ENCODE results near the gene VEZF1.

VEZF1 gene

DNA sequence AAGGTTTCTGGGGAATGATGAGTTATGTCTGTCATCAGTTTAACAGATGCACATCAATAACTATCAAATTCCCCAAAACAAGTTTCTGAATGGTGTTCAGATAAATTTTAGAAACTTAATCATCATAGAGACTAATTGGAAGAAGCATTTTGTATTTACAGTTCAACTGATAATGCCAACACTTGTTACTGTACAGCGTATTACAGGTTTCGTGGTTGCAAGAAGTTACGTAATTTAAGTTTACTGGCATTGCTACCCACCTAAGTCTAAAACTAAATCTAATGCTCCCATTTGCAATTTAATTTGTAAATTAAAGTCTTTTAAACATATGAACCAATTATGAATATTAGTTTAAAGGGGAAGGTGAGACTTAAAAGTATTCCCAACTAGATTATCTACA is 16.0 kb upstream of the VEZF1 start:
- Mint-ChIP-seq H3K27me3 (no peaks in the 10 kb centered on the region), H3K4me3 (peak overlapping the region; percentile 84), H3K9me3 (no peaks in the 10 kb centered on the region), H3K36me3 (ENCODE audit: low read depth) (peaks cover 92% of the 10 kb centered on the region), H3K27ac (peak overlapping the region; percentile 66), H3K4me1 (ENCODE audit: low read depth) (peaks cover 93% of the 10 kb centered on the region)

GRCh38 chr17:58002973-58003372 is 14.9 kb upstream of the VEZF1 start:
- H3K27ac Mint-ChIP-seq: peak overlapping the region; percentile 63
- H3K4me3 Mint-ChIP-seq: peak overlapping the region; percentile 84
- H3K4me1 Mint-ChIP-seq (ENCODE audit: low read depth): peaks cover 89% of the 10 kb centered on the region
- peaks cover 96% of the 10 kb centered on the region for H3K36me3 Mint-ChIP-seq (ENCODE audit: low read depth)
- no peaks in the 10 kb centered on the region for H3K9me3 Mint-ChIP-seq
- H3K27me3 Mint-ChIP-seq: no peaks in the 10 kb centered on the region

- Mint-ChIP-seq H3K27me3 (no peaks in the 10 kb centered on the region), H3K36me3 (ENCODE audit: low read depth) (peaks cover 97% of the 10 kb centered on the region), H3K4me3 (peak overlapping the region; percentile 84), H3K9me3 (no peaks in the 10 kb centered on the region), H3K4me1 (ENCODE audit: low read depth) (peaks cover 90% of the 10 kb centered on the region), H3K27ac (peak overlapping the region; percentile 63)
Measured at GRCh38 chr17:58002154-58002948, 14.3 kb upstream of the VEZF1 start.

DNA sequence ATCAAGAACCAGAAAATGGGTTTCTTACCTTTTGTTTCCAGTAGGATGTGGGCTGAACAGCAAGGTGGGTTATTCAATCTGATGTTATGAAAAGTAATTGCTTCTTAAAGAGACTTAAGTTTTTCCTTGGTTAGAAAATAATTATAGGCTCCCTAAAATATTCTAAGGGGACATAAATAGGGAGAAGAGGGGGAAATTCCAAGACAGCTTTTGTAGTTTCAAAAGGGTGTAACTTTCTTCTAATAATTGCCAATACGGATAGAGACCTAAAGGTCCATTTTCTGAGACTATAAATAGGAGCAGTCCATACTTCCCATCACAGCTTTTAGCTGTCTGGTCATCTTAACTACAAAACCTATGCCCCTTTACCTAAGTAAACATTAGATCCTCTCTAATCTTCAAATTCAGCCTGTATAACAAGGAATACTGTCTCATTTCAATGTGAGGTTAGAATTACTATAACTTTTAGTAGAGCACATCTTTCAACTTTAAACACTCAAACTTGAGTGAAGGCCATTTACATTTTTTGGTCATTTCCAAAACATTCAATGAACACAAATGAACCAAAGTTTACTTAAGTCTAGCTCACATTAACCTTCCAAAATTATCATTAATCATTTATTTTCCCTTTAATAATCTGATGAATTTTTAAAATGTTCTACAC is 13.5 kb upstream of the VEZF1 start:
- Mint-ChIP-seq H3K4me1 (ENCODE audit: low read depth) (peaks cover 92% of the 10 kb centered on the region), H3K9me3 (no peaks in the 10 kb centered on the region), H3K36me3 (ENCODE audit: low read depth) (peaks cover 97% of the 10 kb centered on the region), H3K4me3 (peak overlapping the region; percentile 61), H3K27me3 (no peaks in the 10 kb centered on the region), H3K27ac (no peak overlapping the region)

DNA sequence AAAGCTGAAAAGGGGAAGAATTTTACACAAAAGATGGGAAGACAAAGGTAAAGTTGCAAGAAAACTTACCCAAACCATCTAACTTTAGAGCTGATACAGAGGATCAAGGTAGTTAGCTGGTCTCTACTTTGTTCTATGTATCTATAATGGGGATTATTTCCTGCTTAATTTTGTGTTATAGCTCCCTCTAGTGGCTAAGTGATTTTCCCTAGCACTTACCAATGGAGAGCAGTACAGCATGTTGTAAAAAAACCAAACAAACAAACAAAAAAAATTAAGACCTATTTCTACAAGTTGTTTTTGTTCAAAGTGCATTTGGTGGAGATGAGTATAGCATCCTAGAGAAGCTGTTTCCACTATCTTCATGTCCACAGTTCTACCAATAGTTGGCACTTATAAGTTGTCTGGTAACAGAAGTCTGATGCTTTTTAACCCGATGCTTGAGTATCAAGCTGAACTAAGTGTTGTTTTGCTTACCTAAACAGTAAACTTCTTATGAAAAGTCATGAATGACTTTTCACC is 11.5 kb upstream of the VEZF1 start:
- H3K9me3 Mint-ChIP-seq: no peaks in the 10 kb centered on the region
- H3K4me3 Mint-ChIP-seq: no peak overlapping the region
- H3K36me3 Mint-ChIP-seq (ENCODE audit: low read depth): peaks cover 81% of the 10 kb centered on the region
- H3K27ac Mint-ChIP-seq: peak overlapping the region; percentile 65
- H3K27me3 Mint-ChIP-seq: no peaks in the 10 kb centered on the region
- peaks cover 91% of the 10 kb centered on the region for H3K4me1 Mint-ChIP-seq (ENCODE audit: low read depth)

- no peaks in the 10 kb centered on the region for H3K27me3 Mint-ChIP-seq
- no peaks in the 10 kb centered on the region for H3K9me3 Mint-ChIP-seq
- H3K4me3 Mint-ChIP-seq: no peak overlapping the region
- peak overlapping the region; percentile 65 for H3K27ac Mint-ChIP-seq
- H3K36me3 Mint-ChIP-seq (ENCODE audit: low read depth): peaks cover 79% of the 10 kb centered on the region
- H3K4me1 Mint-ChIP-seq (ENCODE audit: low read depth): peaks cover 92% of the 10 kb centered on the region
Measured at GRCh38 chr17:57999010-57999495, 11.0 kb upstream of the VEZF1 start.

- peaks cover 89% of the 10 kb centered on the region for H3K4me1 Mint-ChIP-seq (ENCODE audit: low read depth)
- no peaks in the 10 kb centered on the region for H3K9me3 Mint-ChIP-seq
- no peaks in the 10 kb centered on the region for H3K27me3 Mint-ChIP-seq
- H3K4me3 Mint-ChIP-seq: no peak overlapping the region
- peak overlapping the region; percentile 43 for H3K27ac Mint-ChIP-seq
- H3K36me3 Mint-ChIP-seq (ENCODE audit: low read depth): peaks cover 65% of the 10 kb centered on the region
Measured at GRCh38 chr17:57997085-57997809, 9.2 kb upstream of the VEZF1 start.

DNA sequence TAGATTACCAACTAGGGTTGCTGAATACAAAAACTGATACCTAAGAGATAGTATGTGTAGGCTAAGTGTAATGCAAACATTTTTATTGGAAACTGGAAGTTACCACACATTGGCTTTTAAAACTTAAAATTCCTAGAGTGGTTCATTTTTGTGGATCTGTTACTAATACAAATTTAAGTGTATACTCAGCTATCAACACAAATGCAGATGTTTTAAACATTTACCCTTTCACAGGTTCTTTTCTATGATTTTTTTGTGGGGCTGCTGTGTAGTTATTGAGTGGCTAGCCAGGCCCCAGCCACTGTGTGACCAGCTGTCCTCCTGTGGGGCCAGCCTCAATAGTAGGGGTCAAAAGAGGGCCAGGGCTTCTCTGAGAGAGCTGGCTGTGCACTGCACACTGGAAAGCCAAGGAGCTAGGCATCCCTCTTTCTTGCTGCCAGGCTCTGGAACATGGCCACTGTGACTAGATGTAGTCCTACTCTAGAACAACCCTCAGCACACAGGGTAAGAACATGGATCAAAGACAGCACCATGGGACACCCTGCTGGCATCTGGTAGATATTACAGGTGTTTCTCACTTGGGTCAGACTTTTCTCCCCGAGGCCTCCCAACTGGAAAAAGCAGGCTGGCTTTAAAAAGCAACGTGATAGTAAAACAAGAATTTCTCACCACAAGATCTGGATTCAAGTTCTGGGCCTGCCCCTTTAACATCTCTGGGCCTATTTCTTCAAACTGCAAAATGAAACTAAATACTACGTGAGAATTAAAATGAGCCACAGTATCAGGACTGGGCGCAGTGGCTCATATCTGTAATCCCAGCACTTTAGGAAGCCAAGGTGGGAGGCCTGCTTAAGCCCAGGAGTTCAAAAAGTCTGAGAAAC is 7.3 kb upstream of the VEZF1 start:
- peak overlapping the region; percentile 52 for H3K27ac Mint-ChIP-seq
- H3K4me3 Mint-ChIP-seq: peak overlapping the region; percentile 28
- peaks cover 52% of the 10 kb centered on the region for H3K36me3 Mint-ChIP-seq (ENCODE audit: low read depth)
- peaks cover 77% of the 10 kb centered on the region for H3K4me1 Mint-ChIP-seq (ENCODE audit: low read depth)
- no peaks in the 10 kb centered on the region for H3K27me3 Mint-ChIP-seq
- no peaks in the 10 kb centered on the region for H3K9me3 Mint-ChIP-seq

GRCh38 chr17:57994436-57994835 is 6.4 kb upstream of the VEZF1 start:
- H3K4me1 Mint-ChIP-seq (ENCODE audit: low read depth): peaks cover 75% of the 10 kb centered on the region
- H3K27me3 Mint-ChIP-seq: no peaks in the 10 kb centered on the region
- H3K36me3 Mint-ChIP-seq (ENCODE audit: low read depth): peaks cover 45% of the 10 kb centered on the region
- peak overlapping the region; percentile 69 for H3K27ac Mint-ChIP-seq
- H3K9me3 Mint-ChIP-seq: no peaks in the 10 kb centered on the region
- H3K4me3 Mint-ChIP-seq: peak overlapping the region; percentile 26

DNA sequence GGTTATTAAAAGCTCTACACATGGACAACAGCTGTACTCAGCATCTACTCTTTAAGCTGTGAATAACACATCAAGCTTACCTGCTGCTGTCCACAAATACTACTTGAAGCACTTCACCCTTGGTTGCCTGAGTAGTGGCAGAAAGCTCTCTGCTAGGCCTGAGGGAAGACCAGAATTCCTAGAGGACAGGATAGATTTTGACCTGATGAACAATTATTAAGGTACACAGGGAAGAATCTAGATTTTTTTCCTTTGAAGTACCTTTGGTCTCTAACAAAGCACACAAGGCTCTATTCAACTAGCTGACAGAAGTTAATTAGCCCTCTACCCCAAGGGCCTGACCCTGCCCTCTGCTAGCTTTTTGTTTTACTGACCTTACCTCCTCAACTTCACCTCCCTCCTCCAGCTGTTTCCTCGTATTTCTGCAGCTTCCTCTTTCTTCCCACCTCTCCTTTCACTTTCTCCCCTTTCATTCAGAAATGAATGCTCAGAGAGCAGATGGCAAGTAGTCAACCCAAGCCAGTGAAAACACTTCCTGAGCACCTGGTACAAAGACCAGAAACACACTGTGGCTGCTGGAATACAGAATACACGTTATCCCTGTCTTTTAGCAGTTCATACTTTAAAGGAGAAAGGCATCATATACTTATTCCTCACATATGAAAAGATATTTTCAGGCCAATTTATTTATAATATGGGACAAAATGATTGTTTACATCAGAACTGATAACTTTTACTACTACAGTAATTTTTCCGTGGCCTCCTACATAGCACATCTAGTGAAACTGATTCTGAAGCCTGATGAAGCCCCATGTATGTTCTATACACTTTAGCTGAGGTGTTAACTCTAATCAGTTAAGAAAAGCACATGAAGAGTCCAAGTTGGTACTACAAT is 5.7 kb upstream of the VEZF1 start:
- H3K4me3 Mint-ChIP-seq: no peak overlapping the region

GRCh38 chr17:57991537-57991936 is 3.5 kb upstream of the VEZF1 start:
- Mint-ChIP-seq H3K9me3 (no peaks in the 10 kb centered on the region), H3K27me3 (no peaks in the 10 kb centered on the region), H3K4me1 (ENCODE audit: low read depth) (peaks cover 66% of the 10 kb centered on the region), H3K4me3 (no peak overlapping the region), H3K27ac (no peak overlapping the region), H3K36me3 (ENCODE audit: low read depth) (peaks cover 23% of the 10 kb centered on the region)

More for the DNA sequence above, 5.7 kb upstream of the VEZF1 start:
- peaks cover 76% of the 10 kb centered on the region for H3K4me1 Mint-ChIP-seq (ENCODE audit: low read depth)
- peaks cover 40% of the 10 kb centered on the region for H3K36me3 Mint-ChIP-seq (ENCODE audit: low read depth)
- H3K27me3 Mint-ChIP-seq: no peaks in the 10 kb centered on the region
- H3K27ac Mint-ChIP-seq: peak overlapping the region; percentile 69
- H3K9me3 Mint-ChIP-seq: no peaks in the 10 kb centered on the region

GRCh38 chr17:57990037-57990436 is 2.0 kb upstream of the VEZF1 start:
- Mint-ChIP-seq H3K36me3 (ENCODE audit: low read depth) (peaks cover 20% of the 10 kb centered on the region), H3K9me3 (no peaks in the 10 kb centered on the region), H3K27ac (no peak overlapping the region), H3K4me3 (peak overlapping the region; percentile 17), H3K27me3 (no peaks in the 10 kb centered on the region), H3K4me1 (ENCODE audit: low read depth) (peaks cover 68% of the 10 kb centered on the region)
